Measurements from ENCODE around the gene TXNL1.

TXNL1 gene

DNA sequence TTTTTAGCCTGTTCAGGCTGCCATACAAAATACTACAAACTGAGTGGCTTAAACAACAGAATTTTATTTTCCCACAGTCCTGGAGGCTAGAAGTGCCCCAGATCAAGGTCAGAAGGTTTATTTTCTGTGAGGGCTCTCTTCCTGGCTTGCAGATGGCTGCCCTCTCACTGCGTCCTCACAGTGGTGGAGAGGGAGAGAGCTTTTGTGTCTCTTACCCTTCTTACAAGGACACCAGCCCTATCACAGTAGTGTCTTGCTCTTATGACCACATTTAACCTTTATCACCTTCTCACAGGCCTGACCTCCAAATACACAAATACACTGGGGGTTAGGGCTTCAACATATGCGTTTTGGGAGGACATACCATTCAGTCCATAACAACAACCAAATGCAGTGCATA is 24.5 kb upstream of the TXNL1 start:
- no peak overlapping the region for H3K9ac ChIP-seq (ENCODE audit: low read length)
- no peaks in the 10 kb centered on the region for H4K20me1 ChIP-seq (ENCODE audit: insufficient read depth, low read length)
- no peak overlapping the region for H3K4me2 ChIP-seq (ENCODE audit: low read depth, low read length)
- no peak overlapping the region for H3K27ac ChIP-seq (ENCODE audit: low read length)
- no peaks in the 10 kb centered on the region for H3F3A ChIP-seq (ENCODE audit: insufficient read depth, low read length)
- H3K27me3 ChIP-seq (replicated peaks; ENCODE audit: insufficient read depth, low read length): no peaks in the 10 kb centered on the region
- H3K4me1 ChIP-seq (ENCODE audit: low read length): no peaks in the 10 kb centered on the region
- no peaks in the 10 kb centered on the region for H3K9me2 ChIP-seq (replicated peaks; ENCODE audit: insufficient read depth, low read length)
- TF ChIP-seq EZH2 (optimal IDR thresholded peaks at IDR 0.05; ENCODE audit: low read depth, low read length) (no peak), CTCF (IDR thresholded peaks at IDR 0.05; ENCODE audit: low read length) (no peak), EZH2phosphoT487 (IDR thresholded peaks at IDR 0.05; ENCODE audit: low read length) (no peak)
- no peak for DNase-seq
- H3K36me3 ChIP-seq (replicated peaks; ENCODE audit: insufficient read depth, low read length): no peaks in the 10 kb centered on the region
- H3K4me3 ChIP-seq (ENCODE audit: low read length): no peak overlapping the region
- H3K9me3 ChIP-seq (replicated peaks; ENCODE audit: insufficient read depth, low read length): no peaks in the 10 kb centered on the region
- no peak overlapping the region for H2AFZ ChIP-seq (ENCODE audit: low read length)
- peaks cover 73% of the 10 kb centered on the region for H3K79me2 ChIP-seq (ENCODE audit: low read length)

DNA sequence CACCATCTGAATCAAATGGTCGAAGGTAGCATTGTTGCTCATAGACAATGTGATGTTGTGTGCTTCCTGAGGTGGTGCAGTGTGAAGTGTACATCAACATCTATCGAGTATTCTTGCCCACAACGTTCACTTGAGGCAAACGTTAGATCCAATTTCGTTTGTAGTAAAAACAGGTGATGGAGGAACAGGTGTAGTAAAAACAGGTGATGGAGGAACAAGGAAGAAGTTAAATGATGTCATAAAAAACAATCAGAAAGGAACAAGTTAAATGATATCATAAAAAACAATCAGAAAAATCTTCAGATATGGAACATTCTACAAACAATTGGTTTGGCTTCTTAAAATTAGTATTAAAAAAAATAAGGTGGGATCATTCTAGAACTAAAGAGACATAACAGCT is 24.1 kb upstream of the TXNL1 start:
- Histone ChIP-seq H3K9me3 (replicated peaks; ENCODE audit: insufficient read depth, low read length) (no peaks in the 10 kb centered on the region), H2AFZ (ENCODE audit: low read length) (no peak overlapping the region), H3K4me1 (ENCODE audit: low read length) (no peaks in the 10 kb centered on the region), H3F3A (ENCODE audit: insufficient read depth, low read length) (no peaks in the 10 kb centered on the region), H3K9ac (ENCODE audit: low read length) (no peak overlapping the region), H3K4me3 (ENCODE audit: low read length) (no peak overlapping the region), H3K4me2 (ENCODE audit: low read depth, low read length) (no peak overlapping the region), H3K9me2 (replicated peaks; ENCODE audit: insufficient read depth, low read length) (no peaks in the 10 kb centered on the region), H3K36me3 (replicated peaks; ENCODE audit: insufficient read depth, low read length) (no peaks in the 10 kb centered on the region), H4K20me1 (ENCODE audit: insufficient read depth, low read length) (no peaks in the 10 kb centered on the region), H3K79me2 (ENCODE audit: low read length) (peaks cover 73% of the 10 kb centered on the region), H3K27me3 (replicated peaks; ENCODE audit: insufficient read depth, low read length) (no peaks in the 10 kb centered on the region), H3K27ac (ENCODE audit: low read length) (no peak overlapping the region)
- TF ChIP-seq EZH2 (optimal IDR thresholded peaks at IDR 0.05; ENCODE audit: low read depth, low read length) (no peak), EZH2phosphoT487 (IDR thresholded peaks at IDR 0.05; ENCODE audit: low read length) (no peak), CTCF (IDR thresholded peaks at IDR 0.05; ENCODE audit: low read length) (no peak)
- no peak for DNase-seq

DNA sequence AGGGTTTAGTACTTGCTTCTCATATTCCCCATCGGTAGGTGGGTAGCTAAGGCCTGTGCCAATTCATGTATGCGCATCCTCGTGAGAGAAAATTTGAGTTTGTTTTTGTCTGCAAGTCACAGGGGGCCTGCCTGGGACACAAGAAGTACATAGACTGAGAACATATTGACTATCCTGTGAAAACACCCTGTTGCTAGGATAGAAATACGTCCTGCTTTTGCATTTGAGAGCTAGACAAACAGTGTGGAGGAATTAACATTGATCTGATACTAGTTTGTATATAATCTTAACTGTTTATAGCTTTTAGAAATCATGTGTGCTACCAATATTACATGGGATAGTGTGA is 23.6 kb upstream of the TXNL1 start:
- H3F3A ChIP-seq (ENCODE audit: insufficient read depth, low read length): no peaks in the 10 kb centered on the region
- TF ChIP-seq CTCF (IDR thresholded peaks at IDR 0.05; ENCODE audit: low read length) (no peak), EZH2 (optimal IDR thresholded peaks at IDR 0.05; ENCODE audit: low read depth, low read length) (no peak)
- H3K36me3 ChIP-seq (replicated peaks; ENCODE audit: insufficient read depth, low read length): no peaks in the 10 kb centered on the region
- no peak overlapping the region for H3K4me2 ChIP-seq (ENCODE audit: low read depth, low read length)
- H4K20me1 ChIP-seq (ENCODE audit: insufficient read depth, low read length): no peaks in the 10 kb centered on the region
- no peak for DNase-seq
- H3K9me3 ChIP-seq (replicated peaks; ENCODE audit: insufficient read depth, low read length): no peaks in the 10 kb centered on the region
- no peaks in the 10 kb centered on the region for H3K9me2 ChIP-seq (replicated peaks; ENCODE audit: insufficient read depth, low read length)
- no peak overlapping the region for H3K27ac ChIP-seq (ENCODE audit: low read length)
- H3K4me3 ChIP-seq (ENCODE audit: low read length): no peak overlapping the region
- no peak overlapping the region for H3K9ac ChIP-seq (ENCODE audit: low read length)
- H2AFZ ChIP-seq (ENCODE audit: low read length): no peak overlapping the region
- H3K79me2 ChIP-seq (ENCODE audit: low read length): peaks cover 73% of the 10 kb centered on the region
- H3K27me3 ChIP-seq (replicated peaks; ENCODE audit: insufficient read depth, low read length): no peaks in the 10 kb centered on the region
- no peaks in the 10 kb centered on the region for H3K4me1 ChIP-seq (ENCODE audit: low read length)
